NCI-H2227 (cell line): ENCODE measurements around the gene GRIK1.

ENCODE experiments used
- DNase-seq: peaks from one replicate; lab custom pipeline; 2025; ENCODE audit not compliant: unreplicated experiment; lab: John Stamatoyannopoulos, UW

GRIK1 gene

GRCh38 chr21:29721221-29721620 is 218.6 kb downstream of the GRIK1 start:
- no peak for DNase-seq

- no peak for DNase-seq
Observed at GRCh38 chr21:29719521-29719920, 220.3 kb downstream of the GRIK1 start.

- no peak for DNase-seq
Observed at GRCh38 chr21:29718081-29718815, 221.5 kb downstream of the GRIK1 start.

- no peak for DNase-seq
Observed at GRCh38 chr21:29717659-29718058, 222.1 kb downstream of the GRIK1 start.

- DNase-seq, result no peak
Observed at GRCh38 chr21:29716753-29717152, 223.0 kb downstream of the GRIK1 start.

- no peak for DNase-seq
Observed at GRCh38 chr21:29715089-29715488, 224.7 kb downstream of the GRIK1 start.

GRCh38 chr21:29712818-29713217 is 227.0 kb downstream of the GRIK1 start:
- no peak for DNase-seq

GRCh38 chr21:29711236-29711635 is 228.6 kb downstream of the GRIK1 start:
- DNase-seq, result no peak

GRCh38 chr21:29710498-29710897 is 229.3 kb downstream of the GRIK1 start:
- DNase-seq, result no peak

GRCh38 chr21:29708401-29708800 is 231.4 kb downstream of the GRIK1 start:
- no peak for DNase-seq

- DNase-seq, result no peak
Observed at GRCh38 chr21:29704719-29705118, 235.1 kb downstream of the GRIK1 start.

GRCh38 chr21:29701676-29702075 is 238.1 kb downstream of the GRIK1 start:
- DNase-seq, result no peak

- no peak for DNase-seq
Observed at GRCh38 chr21:29697555-29698193, 242.1 kb downstream of the GRIK1 start.

- DNase-seq, result no peak
Observed at GRCh38 chr21:29696937-29697336, 242.9 kb downstream of the GRIK1 start.

GRCh38 chr21:29691616-29692491 is 247.9 kb downstream of the GRIK1 start:
- DNase-seq, result no peak

- no peak for DNase-seq
Observed at GRCh38 chr21:29689753-29690152, 250.0 kb downstream of the GRIK1 start.

GRCh38 chr21:29684106-29684505 is 255.7 kb downstream of the GRIK1 start:
- no peak for DNase-seq

- no peak for DNase-seq
Observed at GRCh38 chr21:29682800-29683199, 257.0 kb downstream of the GRIK1 start.

GRCh38 chr21:29680273-29680672 is 259.5 kb downstream of the GRIK1 start:
- no peak for DNase-seq

- no peak for DNase-seq
Observed at GRCh38 chr21:29678626-29679025, 261.2 kb downstream of the GRIK1 start.

- DNase-seq, result no peak
Observed at GRCh38 chr21:29677326-29677725, 262.5 kb downstream of the GRIK1 start.

GRCh38 chr21:29676395-29676794 is 263.4 kb downstream of the GRIK1 start:
- DNase-seq, result no peak
